Daoy (cell line): ENCODE results near the gene NAV3. TPM values are rescaled to one million over a fixed set of nuclear protein-coding genes. Genes with fewer than 3 reads are reported as not detected.

Experiments used
- DNase-seq: peaks from one replicate; pipeline ENCODE4 v3.0.0-alpha.2; 2015; ENCODE audit warnings: low read depth
- total RNA-seq: library from RNA; depleted of rRNA; stranded (reverse); fragments of >200 nt; shearing (Covaris generic); gene quantifications from 2 replicates; pipeline ENCODE4 v1.2.3, GENCODE V29; 2014

Gene NAV3
- total RNA-seq, 1 experiment from 2014 or later, result 34.2 TPM

GRCh38 chr12:77847060-77847541 is 16.4 kb downstream of the NAV3 start:
- DNase-seq, result peak; percentile 57

GRCh38 chr12:77847680-77848431 is 17.2 kb downstream of the NAV3 start:
- peak; percentile 73 for DNase-seq

- DNase-seq, result no peak
Measured at GRCh38 chr12:77850129-77850528, 19.4 kb downstream of the NAV3 start.

- no peak for DNase-seq
Measured at GRCh38 chr12:77850698-77851097, 20.0 kb downstream of the NAV3 start.

- DNase-seq, result peak; percentile 57
Measured at GRCh38 chr12:77855548-77855947, 24.9 kb downstream of the NAV3 start.

GRCh38 chr12:77861317-77861716 is 30.6 kb downstream of the NAV3 start:
- DNase-seq, result no peak

GRCh38 chr12:77865178-77865577 is 34.5 kb downstream of the NAV3 start:
- no peak for DNase-seq

- no peak for DNase-seq
Measured at GRCh38 chr12:77878901-77879300, 48.2 kb downstream of the NAV3 start.

GRCh38 chr12:77882709-77883108 is 52.0 kb downstream of the NAV3 start:
- no peak for DNase-seq

- DNase-seq, result peak; percentile 80
Measured at GRCh38 chr12:77888611-77889010, 57.9 kb downstream of the NAV3 start.

GRCh38 chr12:77891518-77892147 is 60.9 kb downstream of the NAV3 start:
- DNase-seq, result no peak

- DNase-seq, result peak; percentile 56
Measured at GRCh38 chr12:77893918-77894317, 63.2 kb downstream of the NAV3 start.

- DNase-seq, result no peak
Measured at GRCh38 chr12:77894556-77894955, 63.9 kb downstream of the NAV3 start.

GRCh38 chr12:77895699-77896098 is 65.0 kb downstream of the NAV3 start:
- DNase-seq, result no peak

GRCh38 chr12:77907936-77908335 is 77.2 kb downstream of the NAV3 start:
- no peak for DNase-seq

GRCh38 chr12:77914081-77914488 is 83.4 kb downstream of the NAV3 start:
- no peak for DNase-seq

- no peak for DNase-seq
Measured at GRCh38 chr12:77915071-77915600, 84.4 kb downstream of the NAV3 start.

GRCh38 chr12:77916276-77916675 is 85.6 kb downstream of the NAV3 start:
- no peak for DNase-seq

GRCh38 chr12:77918046-77918445 is 87.4 kb downstream of the NAV3 start:
- no peak for DNase-seq

GRCh38 chr12:77919450-77919849 is 88.8 kb downstream of the NAV3 start:
- DNase-seq, result no peak

GRCh38 chr12:77923882-77924281 is 93.2 kb downstream of the NAV3 start:
- no peak for DNase-seq

GRCh38 chr12:77924703-77925102 is 94.0 kb downstream of the NAV3 start:
- peak; percentile 49 for DNase-seq

- peak; percentile 95 for DNase-seq
Measured at GRCh38 chr12:77925536-77926108, 94.9 kb downstream of the NAV3 start.
